Hepatocyte (in vitro differentiated cells): ENCODE measurements around the gene ABL1.

Experiments
- CTCF ChIP-seq: fragments of 200-600 bp; sonication (generic); IDR thresholded peaks from 2 replicates; pipeline ENCODE4 v1.5.1; 2016; ENCODE audit warnings: antibody characterized with exemption, mild to moderate bottlenecking; ENCODE audit not compliant: poor library complexity
- EZH2 ChIP-seq: fragments of 200-600 bp; sonication (generic); IDR thresholded peaks from 2 replicates; pipeline ENCODE4 v1.6.1; 2016; ENCODE audit warnings: antibody characterized with exemption, mild to moderate bottlenecking, borderline replicate concordance
- EZH2phosphoT487 ChIP-seq: fragments of 200-600 bp; sonication (generic); IDR thresholded peaks from one replicate; pipeline ENCODE4 v1.6.1; 2018; ENCODE audit warnings: antibody characterized with exemption, mild to moderate bottlenecking, low read depth, moderate library complexity; ENCODE audit not compliant: unreplicated experiment, severe bottlenecking

- TF ChIP-seq EZH2, result no peak
- TF ChIP-seq CTCF, result no peak
- no peak for TF ChIP-seq EZH2phosphoT487
Observed at GRCh38 chr9:130856474-130856873, 21.4 kb downstream of the ABL1 start.
